Testis (tissue), 2 donors: ENCODE data around the gene CYFIP2.

Source experiments
- POLR2A ChIP-seq: fragments of 450-650 bp; IDR thresholded peaks from one replicate; pipeline ENCODE4 v1.6.1; 2017; ENCODE audit warnings: antibody characterized with exemption, mild to moderate bottlenecking, moderate library complexity
- TF ChIP-seq, protein P1 (sequence below), 3 experiments: fragments of 450-650 bp in 2 of 3; fragments of 200-600 bp in 1 of 3; sonication (generic) in 1 of 3; IDR thresholded peaks; one replicate each; pipeline ENCODE4 v1.5.1; 2016 to 2019; ENCODE audit warnings: antibody characterized with exemption in 3 of 3, mild to moderate bottlenecking in 2 of 3, moderate library complexity in 1 of 3

DNA sequence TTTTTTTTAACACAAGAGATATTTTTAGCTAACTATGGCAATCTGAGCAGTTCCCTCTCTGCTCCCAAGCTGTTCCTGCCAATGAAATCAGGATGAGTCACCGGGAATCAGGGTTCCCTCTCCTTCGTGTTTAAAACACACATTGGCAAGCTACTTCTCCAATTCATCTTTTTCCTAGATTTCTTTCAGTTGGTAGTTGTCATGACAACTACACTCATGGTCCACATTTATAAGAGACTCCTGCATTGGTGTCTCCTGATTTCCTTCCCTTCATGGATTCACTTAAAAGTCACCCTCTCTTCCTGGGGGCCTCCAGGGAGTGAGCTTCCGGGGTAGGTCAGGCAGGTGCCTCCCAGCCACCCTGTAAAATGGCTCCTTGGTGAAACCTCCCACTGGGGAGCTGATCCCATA is 121.8 kb downstream of the CYFIP2 start:
- TF ChIP-seq, protein P1, sequence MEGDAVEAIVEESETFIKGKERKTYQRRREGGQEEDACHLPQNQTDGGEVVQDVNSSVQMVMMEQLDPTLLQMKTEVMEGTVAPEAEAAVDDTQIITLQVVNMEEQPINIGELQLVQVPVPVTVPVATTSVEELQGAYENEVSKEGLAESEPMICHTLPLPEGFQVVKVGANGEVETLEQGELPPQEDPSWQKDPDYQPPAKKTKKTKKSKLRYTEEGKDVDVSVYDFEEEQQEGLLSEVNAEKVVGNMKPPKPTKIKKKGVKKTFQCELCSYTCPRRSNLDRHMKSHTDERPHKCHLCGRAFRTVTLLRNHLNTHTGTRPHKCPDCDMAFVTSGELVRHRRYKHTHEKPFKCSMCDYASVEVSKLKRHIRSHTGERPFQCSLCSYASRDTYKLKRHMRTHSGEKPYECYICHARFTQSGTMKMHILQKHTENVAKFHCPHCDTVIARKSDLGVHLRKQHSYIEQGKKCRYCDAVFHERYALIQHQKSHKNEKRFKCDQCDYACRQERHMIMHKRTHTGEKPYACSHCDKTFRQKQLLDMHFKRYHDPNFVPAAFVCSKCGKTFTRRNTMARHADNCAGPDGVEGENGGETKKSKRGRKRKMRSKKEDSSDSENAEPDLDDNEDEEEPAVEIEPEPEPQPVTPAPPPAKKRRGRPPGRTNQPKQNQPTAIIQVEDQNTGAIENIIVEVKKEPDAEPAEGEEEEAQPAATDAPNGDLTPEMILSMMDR (IDR thresholded peaks at IDR 0.05) = no peak
- no peak for TF ChIP-seq POLR2A
